SK-N-SH treated with all-trans-retinoic acid at 6 μM for 48 hours (cell line): Measurements from ENCODE around the gene PSME3.

ENCODE experiments used
- ESRRG ChIP-seq: fragments of 250-450 bp; sonication (Bioruptor Pico); IDR thresholded peaks from 2 replicates; pipeline ENCODE4 v1.6.1; 2021; ENCODE audit warnings: mild to moderate bottlenecking
- GLIS3 ChIP-seq: fragments of 250-450 bp; sonication (Bioruptor Pico); IDR thresholded peaks from 2 replicates; pipeline ENCODE4 v1.5.0; 2020; ENCODE audit warnings: mild to moderate bottlenecking, moderate library complexity
- ISL1 ChIP-seq: fragments of 250-450 bp; sonication (Bioruptor Pico); IDR thresholded peaks from 2 replicates; pipeline ENCODE4 v2.1.2; 2022; ENCODE audit warnings: mild to moderate bottlenecking, moderate library complexity
- POU6F1 ChIP-seq: fragments of 250-450 bp; sonication (Bioruptor Pico); IDR thresholded peaks from 2 replicates; pipeline ENCODE4 v1.8.0; 2021; ENCODE audit warnings: low read depth, mild to moderate bottlenecking, moderate library complexity, borderline replicate concordance
- ZFP3 ChIP-seq: fragments of 250-450 bp; sonication (Bioruptor Pico); IDR thresholded peaks from 2 replicates; pipeline ENCODE4 v1.5.0; 2020; ENCODE audit warnings: mild to moderate bottlenecking, moderate library complexity
- ZNF70 ChIP-seq: fragments of 450-650 bp; formaldehyde crosslinking; IDR thresholded peaks from 2 replicates; pipeline ENCODE4 v1.5.0; 2020; ENCODE audit warnings: mild to moderate bottlenecking, moderate library complexity

DNA sequence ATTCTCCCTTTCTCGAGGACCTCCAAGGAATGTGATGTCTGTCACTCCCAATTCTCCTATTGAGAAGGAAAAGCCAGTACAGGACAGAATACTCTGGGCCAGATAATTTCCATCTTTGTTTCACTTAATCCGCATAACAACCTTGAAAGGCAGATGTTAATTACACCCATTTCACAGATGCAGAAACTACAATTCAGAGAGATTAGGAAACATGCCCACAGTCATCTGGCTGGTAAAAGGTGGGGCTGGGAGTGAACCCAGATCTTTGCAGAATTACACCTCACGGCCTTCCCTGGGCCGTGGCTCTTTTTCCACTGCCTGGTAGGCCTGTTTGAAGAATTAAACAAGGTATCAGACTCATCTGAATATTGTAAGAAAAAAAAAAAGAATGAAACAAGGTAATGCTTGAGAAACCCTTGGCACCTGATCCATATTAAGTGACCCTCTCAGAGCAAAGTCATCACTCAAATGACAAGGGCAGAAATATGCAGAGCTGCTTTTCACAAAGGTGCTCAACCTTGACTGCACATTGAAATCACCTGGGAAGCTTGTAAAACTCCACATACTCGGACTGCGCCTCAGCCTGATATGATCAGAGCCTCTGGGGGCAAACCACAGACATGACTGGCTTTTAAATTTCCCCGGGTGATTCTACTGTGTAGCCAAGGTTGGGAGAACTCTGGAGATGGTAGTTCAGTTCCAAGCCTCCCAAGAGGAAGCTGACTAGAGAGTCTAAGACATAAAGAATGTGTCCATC, 50.8 kb downstream of the PSME3 start:
- TF ChIP-seq GLIS3 (CRISPR knock-in tag), result no peak
- TF ChIP-seq ZFP3 (CRISPR knock-in tag), result no peak
- no peak for TF ChIP-seq ESRRG (CRISPR knock-in tag)
- TF ChIP-seq POU6F1 (CRISPR knock-in tag), result no peak
- TF ChIP-seq ZNF70 (CRISPR knock-in tag), result no peak
- TF ChIP-seq ISL1, result no peak
